ENCODE measurements around the gene HLCS.
"Not testable (repeated sequence)": the region's sequence is repeated elsewhere in the genome, so short reads cannot be mapped to it uniquely, and the experiment has no call there.

Gene HLCS

GRCh38 chr21:36846631-36847030 is 119.8 kb downstream of the HLCS start:
- no peak for DNase-seq

GRCh38 chr21:36845790-36846189 is 120.7 kb downstream of the HLCS start:
- no peak for DNase-seq

GRCh38 chr21:36845070-36845469 is 121.4 kb downstream of the HLCS start:
- no peak for DNase-seq

- DNase-seq = no peak
These were observed 124.6 kb downstream of the HLCS start for GRCh38 chr21:36841866-36842265.

GRCh38 chr21:36839735-36840134 is 126.7 kb downstream of the HLCS start:
- no peak for DNase-seq

- peak; percentile 42 for DNase-seq
These were observed 127.3 kb downstream of the HLCS start for GRCh38 chr21:36839123-36839522.

GRCh38 chr21:36835383-36835795 is 131.1 kb downstream of the HLCS start:
- DNase-seq = no peak

- no peak for DNase-seq
These were observed 132.3 kb downstream of the HLCS start for GRCh38 chr21:36834192-36834591.

GRCh38 chr21:36830100-36830499 is 136.4 kb downstream of the HLCS start:
- DNase-seq = no peak

- no peak for DNase-seq
These were observed 137.5 kb downstream of the HLCS start for GRCh38 chr21:36828891-36829515.

- DNase-seq = no peak
These were observed 138.3 kb downstream of the HLCS start for GRCh38 chr21:36828208-36828607.

- DNase-seq = no peak
These were observed 140.8 kb downstream of the HLCS start for GRCh38 chr21:36825658-36826057.

- no peak for DNase-seq
These were observed 145.5 kb downstream of the HLCS start for GRCh38 chr21:36821032-36821299.

GRCh38 chr21:36820176-36821031 is 146.1 kb downstream of the HLCS start:
- peak; percentile 6 for DNase-seq

- no peak for DNase-seq
These were observed 148.6 kb downstream of the HLCS start for GRCh38 chr21:36817732-36818450.

GRCh38 chr21:36816561-36817130 is 149.8 kb downstream of the HLCS start:
- no peak for DNase-seq

- not testable (repeated sequence) for DNase-seq
These were observed 150.4 kb downstream of the HLCS start for GRCh38 chr21:36816026-36816425.

GRCh38 chr21:36815284-36815683 is 151.2 kb downstream of the HLCS start:
- DNase-seq = no peak

GRCh38 chr21:36813052-36813451 is 153.4 kb downstream of the HLCS start:
- DNase-seq = no peak

- no peak for DNase-seq
These were observed 154.7 kb downstream of the HLCS start for GRCh38 chr21:36811762-36812161.

GRCh38 chr21:36810443-36810842 is 156.0 kb downstream of the HLCS start:
- DNase-seq = no peak

GRCh38 chr21:36807422-36807928 is 159.0 kb downstream of the HLCS start:
- DNase-seq = no peak

GRCh38 chr21:36806103-36806502 is 160.4 kb downstream of the HLCS start:
- DNase-seq = peak; percentile 58
